T47D (cell line): ENCODE results near the gene SLC2A8.

Source experiments
- DNase-seq, 2 experiments: peaks; one replicate each; pipeline versions ENCODE4 v3.0.0 to v3.0.0-alpha.2; 2011 to 2012; ENCODE audit warnings: low read depth in 1 of 2, low spot score in 1 of 2
- JUND ChIP-seq: IDR thresholded peaks from 2 replicates; pipeline ENCODE4 v1.6.1; 2012; ENCODE audit warnings: low read depth
- in situ Hi-C: cut with HindIII; loops from 2 replicates; pipeline ENCODE4 v1.10.0; 2016; ENCODE audit warnings: low sequenced_read_pairs, low pct_unique_long_range_greater_than_20kb

Gene SLC2A8

DNA sequence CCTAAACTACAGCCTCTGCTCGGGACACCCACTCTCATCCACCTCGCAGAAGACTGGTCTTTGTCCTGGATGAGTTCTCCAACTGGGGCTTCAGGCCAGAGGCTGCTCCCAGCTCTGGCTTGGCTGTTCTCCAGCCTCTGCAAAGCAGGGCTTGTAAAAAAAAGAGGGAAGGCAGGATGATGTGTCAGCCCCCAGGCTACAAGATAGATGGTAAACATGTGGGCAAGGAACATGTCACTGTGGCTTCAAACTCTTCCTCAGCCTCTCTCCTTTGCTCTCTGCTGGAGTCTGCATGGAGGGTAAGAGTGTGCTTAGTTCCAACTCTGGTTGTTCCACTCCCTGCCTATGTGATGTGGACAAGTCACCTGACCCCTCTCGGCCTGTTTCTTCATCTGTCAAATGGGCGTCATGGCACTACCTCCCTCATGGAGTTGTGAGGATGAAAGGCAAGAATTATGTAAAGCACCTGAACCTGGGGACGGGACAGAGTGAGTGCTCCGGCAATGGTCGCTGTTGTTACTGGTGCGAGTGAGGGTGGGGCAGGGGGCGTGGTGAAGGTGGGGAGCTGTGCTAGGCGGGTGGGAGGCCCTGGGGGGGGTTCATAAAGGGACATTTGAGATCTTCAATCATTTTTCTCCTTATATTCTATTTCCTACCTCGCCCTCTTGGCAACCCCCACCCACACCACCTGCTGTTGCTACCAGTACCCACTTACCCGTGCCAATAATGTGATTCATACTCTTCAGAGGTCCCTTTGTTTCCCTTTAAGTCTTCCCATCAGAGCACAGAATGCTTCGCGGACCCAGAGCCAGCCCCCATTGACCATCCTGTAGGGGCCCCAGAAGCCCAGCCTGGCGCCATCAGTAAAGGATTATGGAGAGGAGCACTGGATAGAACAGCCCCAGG is 20.4 kb downstream of the SLC2A8 start:
- in situ Hi-C loops, result no loop called here
- no peak for TF ChIP-seq JUND
- peak in 1 of 2 experiments; percentile 48 for DNase-seq

DNA sequence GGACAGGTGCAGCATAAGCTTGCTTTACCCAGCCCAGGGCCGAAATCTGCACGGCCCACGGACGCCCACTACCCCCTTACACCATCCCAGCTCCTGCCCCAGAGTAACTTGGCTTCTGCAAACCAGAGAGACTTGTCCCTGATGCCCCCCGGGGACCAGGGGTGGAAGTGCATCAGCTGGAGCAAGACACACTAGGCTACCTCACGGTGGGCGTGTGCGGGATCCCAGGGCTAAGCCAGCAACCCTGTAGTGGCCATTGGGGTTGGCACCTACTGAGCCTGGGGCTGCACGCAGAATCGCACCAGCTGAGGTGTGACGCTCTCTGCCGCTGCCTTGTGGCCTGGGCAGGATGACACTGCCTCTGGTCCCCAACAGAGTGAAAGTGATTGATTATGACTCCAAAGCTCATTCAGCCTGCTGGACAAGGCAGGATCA is 21.1 kb downstream of the SLC2A8 start:
- no peak for TF ChIP-seq JUND
- peak in 1 of 2 experiments; percentile 51 for DNase-seq
- in situ Hi-C loops, result no loop called here

DNA sequence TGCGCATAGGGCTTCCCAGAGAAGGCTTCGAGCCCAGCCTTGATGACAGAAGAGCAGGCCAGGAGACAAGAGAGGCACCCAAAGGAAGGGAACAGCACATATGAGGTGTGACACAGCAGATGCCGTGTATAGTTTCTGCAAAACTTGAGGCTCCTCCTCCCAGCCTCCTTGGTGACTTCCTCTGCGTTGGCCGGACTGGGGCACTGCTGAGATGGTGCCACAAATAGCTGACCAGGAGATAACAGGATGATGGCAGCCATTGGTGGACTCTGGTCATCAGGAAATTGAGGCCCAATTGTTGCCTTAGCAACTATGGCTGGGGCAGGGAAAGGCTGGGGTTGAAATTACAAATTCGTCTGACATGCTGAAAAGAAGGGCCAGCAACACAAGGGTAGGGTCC is 22.4 kb downstream of the SLC2A8 start:
- DNase-seq, result no peak
- in situ Hi-C loops, result no loop called here
- TF ChIP-seq JUND, result no peak

DNA sequence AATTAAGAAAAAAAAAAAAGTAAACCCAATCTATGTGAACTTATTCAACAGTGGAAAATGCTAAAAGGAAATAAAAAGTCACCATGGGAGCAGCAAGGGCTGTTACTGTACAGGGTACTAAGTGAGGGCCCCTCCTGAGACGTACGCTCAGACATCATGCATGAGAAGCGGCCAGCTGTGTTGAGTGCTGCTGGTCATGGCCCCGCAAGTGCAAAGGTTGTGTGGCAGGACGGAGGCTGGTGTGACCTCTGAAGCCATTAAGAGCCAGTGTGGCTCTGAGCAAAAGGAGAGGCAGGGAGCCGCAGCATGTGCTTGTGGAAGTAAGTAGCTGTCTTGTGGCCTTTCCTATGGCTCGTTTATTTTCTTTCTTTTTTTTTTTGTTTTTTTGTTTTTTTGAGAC is 24.1 kb downstream of the SLC2A8 start:
- in situ Hi-C loops, result no loop called here
- TF ChIP-seq JUND, result no peak

DNA sequence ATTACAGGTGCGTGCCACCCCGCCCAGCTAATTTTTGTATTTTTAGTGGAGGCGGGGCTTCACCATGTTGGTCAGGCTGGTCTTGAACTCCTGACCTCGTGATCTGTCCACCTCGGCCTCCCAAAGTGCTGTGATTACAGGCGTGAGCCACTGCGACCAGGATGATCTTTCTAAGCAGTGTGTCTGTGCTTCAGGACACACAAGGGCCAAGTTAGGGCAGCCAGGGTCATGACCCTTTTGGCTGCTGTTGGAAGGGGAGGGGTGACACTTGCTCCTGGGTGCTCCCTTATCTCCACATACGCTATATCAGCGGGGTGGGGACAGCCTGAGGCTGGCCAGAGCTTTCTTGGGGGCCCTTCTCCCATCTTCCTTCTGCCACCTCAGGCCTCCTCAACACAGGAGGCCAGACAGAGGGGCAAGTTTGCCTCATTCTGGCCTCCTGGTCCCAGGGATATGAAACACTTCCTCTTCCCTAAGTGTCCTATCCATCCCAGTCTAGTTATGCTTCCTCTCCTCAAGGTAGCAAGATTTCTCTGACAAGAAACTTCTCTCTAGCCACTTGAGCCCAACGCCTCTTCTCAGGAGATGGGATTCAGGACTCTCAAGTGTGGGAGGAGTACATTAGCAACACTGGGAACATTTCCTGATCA is 25.3 kb downstream of the SLC2A8 start:
- no peak for DNase-seq
- in situ Hi-C loops, result no loop called here
- no peak for TF ChIP-seq JUND

More for the DNA sequence above, 24.1 kb downstream of the SLC2A8 start:
- no peak for DNase-seq

DNA sequence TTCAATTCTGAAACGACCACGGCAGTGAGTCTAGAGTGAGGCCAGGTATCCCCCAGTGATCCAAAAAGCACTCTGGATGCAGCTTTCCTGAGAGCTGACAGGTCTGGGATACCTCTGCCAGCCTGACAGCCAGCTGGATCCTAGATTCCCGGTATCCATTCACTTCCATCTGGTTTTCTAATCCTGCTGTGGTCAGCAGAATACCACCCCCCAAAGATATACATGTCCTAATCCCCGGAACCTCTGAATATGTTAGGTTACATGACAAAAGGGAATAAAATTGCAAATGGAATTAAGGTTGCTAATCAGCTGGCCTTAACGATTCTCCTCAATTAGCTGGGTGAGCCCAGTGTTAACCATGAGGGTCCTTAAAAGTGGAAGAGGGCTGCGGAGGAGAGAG is 25.8 kb downstream of the SLC2A8 start:
- no peak for DNase-seq
- no peak for TF ChIP-seq JUND
- in situ Hi-C loops, result no loop called here

DNA sequence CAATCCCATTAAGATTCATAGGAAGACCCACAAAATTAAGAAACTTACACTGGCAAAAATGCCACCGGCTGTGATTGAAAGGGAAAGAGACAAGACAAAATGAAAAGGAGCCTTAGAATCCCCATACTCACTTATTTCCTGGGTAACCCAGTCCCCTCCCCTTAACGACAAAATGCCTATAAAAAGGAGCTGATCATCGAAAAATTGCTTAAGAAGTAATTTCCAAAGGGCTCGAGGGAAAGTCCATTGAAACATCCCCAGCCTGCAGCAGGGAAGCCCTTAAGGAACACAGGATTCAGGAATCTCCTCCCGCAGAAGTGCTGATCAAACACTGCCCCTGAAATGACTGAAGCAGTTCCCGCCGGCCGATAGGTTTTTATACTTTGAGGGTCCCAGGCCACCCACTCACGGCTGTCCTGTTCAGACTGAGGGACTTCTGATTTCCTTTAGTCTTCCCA is 26.5 kb downstream of the SLC2A8 start:
- in situ Hi-C loops, result no loop called here

DNA sequence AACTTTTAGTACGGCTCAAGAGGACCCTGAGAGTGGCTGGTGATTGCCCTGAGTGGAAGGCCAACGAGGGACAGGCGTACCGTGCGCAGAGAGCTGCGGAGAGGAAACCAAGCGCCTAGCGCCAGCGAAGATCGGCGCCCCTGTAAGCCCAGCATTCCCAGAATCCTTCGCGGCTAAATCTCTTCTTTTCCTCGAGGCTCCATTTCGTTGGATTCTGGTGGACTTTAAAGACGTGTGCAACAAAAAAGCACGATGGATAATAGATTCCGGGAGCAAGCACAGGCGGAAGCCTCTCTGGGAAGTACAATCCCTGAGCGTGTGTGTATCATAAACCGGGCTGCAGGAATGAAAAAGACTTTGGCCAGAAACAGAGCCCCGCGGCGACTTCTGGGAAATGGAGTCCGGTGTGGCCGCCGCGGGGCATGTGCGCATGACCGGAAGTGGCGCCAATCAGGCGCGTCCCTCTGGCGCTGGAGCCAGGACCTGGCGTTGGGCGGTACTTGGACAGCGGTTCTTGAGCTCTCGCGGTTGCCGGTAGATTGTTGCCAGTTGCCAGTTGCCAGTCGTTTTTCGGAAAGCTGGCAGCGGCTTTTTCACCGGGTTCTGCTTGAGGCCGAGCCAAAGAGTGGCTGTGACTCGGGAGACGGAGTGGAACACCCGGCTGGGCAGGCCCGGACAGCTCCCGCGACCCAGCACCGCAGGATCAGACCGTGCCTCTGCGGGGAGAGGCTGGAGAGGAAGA is 27.1 kb downstream of the SLC2A8 start, which contains the start of gene ZNF79:
Gene ZNF79, plus strand, starts transcription at position 449 of the 742 bp plus-strand sequence. CDS start 406 bp downstream, outside the sequence.
- no peak for TF ChIP-seq JUND
- DNase-seq, result peak; percentile 94 to 96
- in situ Hi-C loops, result no loop called here

More for the DNA sequence above, 26.5 kb downstream of the SLC2A8 start:
- DNase-seq, result no peak
- TF ChIP-seq JUND, result no peak

DNA sequence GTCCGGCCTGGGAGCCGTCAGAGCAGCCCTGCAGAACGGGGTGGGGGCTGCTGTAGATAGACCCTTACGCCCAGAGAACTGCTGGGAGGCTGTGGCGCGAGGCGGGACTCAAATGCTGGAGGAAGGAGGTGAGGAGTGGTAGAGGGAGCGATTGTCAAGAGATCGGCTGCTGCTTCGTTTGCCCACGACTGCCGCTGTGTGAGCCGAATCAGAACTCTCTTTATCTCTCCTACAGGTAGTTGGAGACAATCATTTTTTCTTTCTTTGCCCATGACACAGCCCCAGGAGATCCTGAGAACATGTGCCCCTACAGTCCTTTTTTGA is 27.7 kb downstream of the SLC2A8 start:
- in situ Hi-C loops, result no loop called here
- no peak for DNase-seq
- TF ChIP-seq JUND, result no peak

DNA sequence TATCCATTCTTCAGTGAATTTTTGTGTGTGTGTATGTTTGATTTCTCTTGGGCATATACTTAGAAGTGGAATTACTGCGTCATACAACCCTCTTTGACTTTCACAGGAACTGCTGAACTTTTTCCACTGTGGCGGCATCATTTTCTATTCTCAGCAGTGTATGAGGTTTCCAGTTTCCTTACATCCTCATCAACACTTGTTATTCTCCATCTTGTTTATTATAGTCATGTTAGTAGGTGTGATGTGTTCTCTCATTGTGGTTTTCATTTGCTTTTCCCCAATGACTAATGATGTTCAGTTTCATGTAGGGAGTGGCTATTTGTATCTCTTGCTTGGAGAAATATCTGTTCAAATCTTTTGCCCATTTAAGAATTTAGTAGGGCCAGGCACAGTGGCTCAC is 29.8 kb downstream of the SLC2A8 start:
- in situ Hi-C loops, result no loop called here

DNA sequence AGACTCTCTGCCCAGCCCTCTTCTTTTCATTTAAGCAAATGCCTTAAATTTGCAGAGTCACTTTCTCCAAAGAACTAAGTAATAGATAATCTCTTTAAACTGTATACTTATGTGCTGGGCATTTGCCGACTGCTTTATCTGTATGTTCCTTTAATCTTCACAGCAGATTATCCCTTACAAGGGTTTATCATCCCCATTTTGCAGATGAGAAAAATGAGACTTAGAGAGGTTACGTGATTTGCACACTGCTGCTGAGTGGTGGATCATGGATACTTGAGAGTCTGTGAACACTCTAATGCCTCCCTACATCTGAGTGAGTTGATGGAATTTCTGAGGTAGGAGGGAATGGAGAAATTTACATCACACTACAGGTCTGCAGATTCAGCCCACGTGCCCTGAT is 31.4 kb downstream of the SLC2A8 start:
- no peak for DNase-seq
- in situ Hi-C loops, result no loop called here
- TF ChIP-seq JUND, result no peak

More for the DNA sequence above, 29.8 kb downstream of the SLC2A8 start:
- DNase-seq, result no peak
- no peak for TF ChIP-seq JUND

DNA sequence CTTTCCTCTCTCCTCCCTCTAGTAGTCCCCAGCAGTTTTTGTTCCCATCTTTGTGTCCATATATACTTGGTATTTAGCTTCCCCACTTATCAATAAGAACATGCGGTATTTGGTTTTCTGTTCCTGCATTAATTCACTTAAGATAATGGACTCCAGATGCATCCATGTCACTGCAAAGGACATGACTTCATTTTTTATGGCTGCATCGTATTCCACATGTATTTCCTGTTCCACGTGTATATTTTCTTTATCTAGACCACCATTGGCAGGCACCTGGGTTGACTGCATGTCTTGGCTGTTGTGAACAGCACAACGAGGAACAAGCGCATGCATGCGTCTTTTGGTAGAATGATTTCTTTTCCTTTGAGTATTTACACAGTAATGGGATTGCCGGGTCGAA is 33.4 kb downstream of the SLC2A8 start:
- in situ Hi-C loops, result no loop called here

More for the DNA sequence above, 33.4 kb downstream of the SLC2A8 start:
- DNase-seq, result no peak
- TF ChIP-seq JUND, result no peak
